HG03342 (cell line): ENCODE data around the gene SPINK1.
"Not testable (repeated sequence)": the region's sequence is repeated elsewhere in the genome, so short reads cannot be mapped to it uniquely, and the experiment has no call there.

Experiments used
- ATAC-seq: cut with Tn5 transposase; IDR thresholded peaks from one replicate; pipeline ENCODE4 v1.9.1; 2021; ENCODE audit warnings: mild to moderate bottlenecking, moderate library complexity; ENCODE audit not compliant: unreplicated experiment

The SPINK1 gene

GRCh38 chr5:147809830-147810666, 21.4 kb downstream of the SPINK1 start:
- no peak for ATAC-seq

GRCh38 chr5:147805030-147805454, 26.4 kb downstream of the SPINK1 start:
- ATAC-seq: peak; percentile 92

- ATAC-seq: no peak
Observed at GRCh38 chr5:147804334-147804733, 27.1 kb downstream of the SPINK1 start.

- ATAC-seq: no peak
Observed at GRCh38 chr5:147803926-147804325, 27.5 kb downstream of the SPINK1 start.

- not testable (repeated sequence) for ATAC-seq
Observed at GRCh38 chr5:147803161-147803560, 28.3 kb downstream of the SPINK1 start.

GRCh38 chr5:147801461-147801860, 30.0 kb downstream of the SPINK1 start:
- no peak for ATAC-seq

- ATAC-seq: no peak
Observed at GRCh38 chr5:147800491-147800890, 31.0 kb downstream of the SPINK1 start.

GRCh38 chr5:147796556-147797308, 34.7 kb downstream of the SPINK1 start:
- ATAC-seq: no peak

GRCh38 chr5:147791181-147791580, 40.3 kb downstream of the SPINK1 start:
- ATAC-seq: no peak

- no peak for ATAC-seq
Observed at GRCh38 chr5:147789820-147790219, 41.7 kb downstream of the SPINK1 start.

GRCh38 chr5:147788023-147788422, 43.4 kb downstream of the SPINK1 start:
- no peak for ATAC-seq

- ATAC-seq: no peak
Observed at GRCh38 chr5:147786142-147786541, 45.3 kb downstream of the SPINK1 start.

GRCh38 chr5:147784146-147784987, 47.1 kb downstream of the SPINK1 start:
- ATAC-seq: no peak

GRCh38 chr5:147782110-147783028, 49.1 kb downstream of the SPINK1 start, which contains the start of gene JAKMIP2:
Gene JAKMIP2, minus strand, starts transcription at chr5:147782728. Its CDS starts 110,922 bp downstream, at chr5:147671806.
- ATAC-seq: peak; percentile 97

- no peak for ATAC-seq
Observed at GRCh38 chr5:147780924-147781573, 50.4 kb downstream of the SPINK1 start.

GRCh38 chr5:147779694-147780093, 51.8 kb downstream of the SPINK1 start:
- ATAC-seq: no peak

- no peak for ATAC-seq
Observed at GRCh38 chr5:147776989-147777388, 54.5 kb downstream of the SPINK1 start.
